Stomach (tissue), 4 donors: ENCODE data around the gene TMOD3.

Experiments
- EP300 ChIP-seq: sonication (generic); formaldehyde crosslinking; IDR thresholded peaks from one replicate; pipeline ENCODE4 v1.6.1; 2017; ENCODE audit warnings: antibody characterized with exemption
- POLR2AphosphoS5 ChIP-seq, 3 donors: sonication (generic); formaldehyde crosslinking; IDR thresholded peaks; one replicate each; pipeline ENCODE4 v1.6.1; 2016; ENCODE audit warnings: antibody characterized with exemption in 3 of 3
- TF ChIP-seq, protein P1 (sequence below), 7 experiments: fragments of 450-650 bp in 4 of 7; fragments of 200-600 bp in 3 of 7; sonication (generic) in 3 of 7; IDR thresholded peaks; one replicate each; pipeline ENCODE4 v1.5.1; 2016 to 2019; ENCODE audit warnings: antibody characterized with exemption in 7 of 7, control low read depth in 2 of 7, mild to moderate bottlenecking in 1 of 7

DNA sequence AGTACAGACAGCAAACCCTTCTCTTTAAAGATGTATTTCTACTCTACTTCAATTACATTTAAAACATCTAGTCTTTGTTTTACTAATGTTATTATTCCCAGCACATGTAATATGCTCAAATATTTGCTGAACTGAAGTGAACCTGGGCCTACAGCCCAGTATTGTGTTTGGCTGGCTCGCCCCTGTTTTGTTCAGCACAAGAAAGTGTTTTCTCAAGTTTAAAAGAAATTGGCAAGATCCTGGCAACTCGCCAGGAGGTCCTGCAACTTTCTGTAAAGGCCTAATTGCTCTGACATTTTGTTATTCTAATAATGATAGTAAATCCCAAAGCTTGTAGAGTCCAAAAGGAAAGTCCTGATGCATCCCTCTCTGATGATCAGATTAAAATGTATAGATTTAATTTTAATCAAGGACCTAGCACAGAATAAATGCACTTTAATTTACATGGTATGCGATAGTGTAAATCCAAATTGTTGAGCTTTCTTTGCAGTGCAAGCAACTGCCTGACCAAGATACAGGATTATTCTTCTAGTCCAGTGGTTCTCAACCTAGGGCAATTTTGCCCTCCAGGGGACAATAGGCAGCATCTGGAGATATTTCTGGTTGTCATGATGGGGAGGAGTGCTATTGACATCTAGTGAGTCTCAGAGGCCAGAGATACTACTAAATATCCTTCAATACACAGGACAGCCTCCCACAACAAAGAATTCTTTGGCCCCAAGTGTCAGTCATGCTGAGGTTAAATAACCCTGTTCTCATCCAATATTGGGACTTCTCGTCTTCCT, 35.7 kb upstream of the TMOD3 start:
- TF ChIP-seq, protein P1, sequence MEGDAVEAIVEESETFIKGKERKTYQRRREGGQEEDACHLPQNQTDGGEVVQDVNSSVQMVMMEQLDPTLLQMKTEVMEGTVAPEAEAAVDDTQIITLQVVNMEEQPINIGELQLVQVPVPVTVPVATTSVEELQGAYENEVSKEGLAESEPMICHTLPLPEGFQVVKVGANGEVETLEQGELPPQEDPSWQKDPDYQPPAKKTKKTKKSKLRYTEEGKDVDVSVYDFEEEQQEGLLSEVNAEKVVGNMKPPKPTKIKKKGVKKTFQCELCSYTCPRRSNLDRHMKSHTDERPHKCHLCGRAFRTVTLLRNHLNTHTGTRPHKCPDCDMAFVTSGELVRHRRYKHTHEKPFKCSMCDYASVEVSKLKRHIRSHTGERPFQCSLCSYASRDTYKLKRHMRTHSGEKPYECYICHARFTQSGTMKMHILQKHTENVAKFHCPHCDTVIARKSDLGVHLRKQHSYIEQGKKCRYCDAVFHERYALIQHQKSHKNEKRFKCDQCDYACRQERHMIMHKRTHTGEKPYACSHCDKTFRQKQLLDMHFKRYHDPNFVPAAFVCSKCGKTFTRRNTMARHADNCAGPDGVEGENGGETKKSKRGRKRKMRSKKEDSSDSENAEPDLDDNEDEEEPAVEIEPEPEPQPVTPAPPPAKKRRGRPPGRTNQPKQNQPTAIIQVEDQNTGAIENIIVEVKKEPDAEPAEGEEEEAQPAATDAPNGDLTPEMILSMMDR (IDR thresholded peaks at IDR 0.05), result no peak
- no peak for TF ChIP-seq POLR2AphosphoS5 (IDR thresholded peaks at IDR 0.05)
- TF ChIP-seq EP300, result no peak
